ENCODE data around the gene SMIM13.
"Not testable (repeated sequence)": the region's sequence is repeated elsewhere in the genome, so short reads cannot be mapped to it uniquely, and the experiment has no call there.

SMIM13 gene

DNA sequence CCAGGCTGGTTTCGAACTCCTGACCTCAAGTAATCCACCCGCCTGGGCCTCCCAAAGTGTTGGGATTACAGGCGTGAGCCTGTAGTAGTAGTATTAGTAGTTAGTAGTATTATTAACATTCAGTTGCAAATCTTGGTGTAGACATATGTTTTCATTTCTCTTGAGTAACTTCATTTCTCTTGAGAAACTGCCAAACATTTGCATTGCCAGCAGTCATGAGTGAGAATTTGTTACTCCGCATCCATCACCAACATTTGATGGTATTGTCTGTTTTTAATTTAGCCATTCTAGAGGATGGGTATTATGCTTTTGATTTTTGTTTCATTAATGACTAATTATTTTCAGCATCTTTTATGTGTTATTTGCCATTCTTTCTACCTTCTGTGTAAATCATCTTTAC is 19.4 kb downstream of the SMIM13 start:
- no peak for DNase-seq (ENCODE audit: low read depth, low spot score)
- H3K4me3 ChIP-seq (ENCODE audit: low read depth, low read length): no peak overlapping the region
- in situ Hi-C loops (cut with HindIII; ENCODE audit: low sequenced_read_pairs): no loop called here
- TF ChIP-seq, protein P1, sequence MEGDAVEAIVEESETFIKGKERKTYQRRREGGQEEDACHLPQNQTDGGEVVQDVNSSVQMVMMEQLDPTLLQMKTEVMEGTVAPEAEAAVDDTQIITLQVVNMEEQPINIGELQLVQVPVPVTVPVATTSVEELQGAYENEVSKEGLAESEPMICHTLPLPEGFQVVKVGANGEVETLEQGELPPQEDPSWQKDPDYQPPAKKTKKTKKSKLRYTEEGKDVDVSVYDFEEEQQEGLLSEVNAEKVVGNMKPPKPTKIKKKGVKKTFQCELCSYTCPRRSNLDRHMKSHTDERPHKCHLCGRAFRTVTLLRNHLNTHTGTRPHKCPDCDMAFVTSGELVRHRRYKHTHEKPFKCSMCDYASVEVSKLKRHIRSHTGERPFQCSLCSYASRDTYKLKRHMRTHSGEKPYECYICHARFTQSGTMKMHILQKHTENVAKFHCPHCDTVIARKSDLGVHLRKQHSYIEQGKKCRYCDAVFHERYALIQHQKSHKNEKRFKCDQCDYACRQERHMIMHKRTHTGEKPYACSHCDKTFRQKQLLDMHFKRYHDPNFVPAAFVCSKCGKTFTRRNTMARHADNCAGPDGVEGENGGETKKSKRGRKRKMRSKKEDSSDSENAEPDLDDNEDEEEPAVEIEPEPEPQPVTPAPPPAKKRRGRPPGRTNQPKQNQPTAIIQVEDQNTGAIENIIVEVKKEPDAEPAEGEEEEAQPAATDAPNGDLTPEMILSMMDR (IDR thresholded peaks at IDR 0.05; ENCODE audit: low read depth, low read length): no peak

DNA sequence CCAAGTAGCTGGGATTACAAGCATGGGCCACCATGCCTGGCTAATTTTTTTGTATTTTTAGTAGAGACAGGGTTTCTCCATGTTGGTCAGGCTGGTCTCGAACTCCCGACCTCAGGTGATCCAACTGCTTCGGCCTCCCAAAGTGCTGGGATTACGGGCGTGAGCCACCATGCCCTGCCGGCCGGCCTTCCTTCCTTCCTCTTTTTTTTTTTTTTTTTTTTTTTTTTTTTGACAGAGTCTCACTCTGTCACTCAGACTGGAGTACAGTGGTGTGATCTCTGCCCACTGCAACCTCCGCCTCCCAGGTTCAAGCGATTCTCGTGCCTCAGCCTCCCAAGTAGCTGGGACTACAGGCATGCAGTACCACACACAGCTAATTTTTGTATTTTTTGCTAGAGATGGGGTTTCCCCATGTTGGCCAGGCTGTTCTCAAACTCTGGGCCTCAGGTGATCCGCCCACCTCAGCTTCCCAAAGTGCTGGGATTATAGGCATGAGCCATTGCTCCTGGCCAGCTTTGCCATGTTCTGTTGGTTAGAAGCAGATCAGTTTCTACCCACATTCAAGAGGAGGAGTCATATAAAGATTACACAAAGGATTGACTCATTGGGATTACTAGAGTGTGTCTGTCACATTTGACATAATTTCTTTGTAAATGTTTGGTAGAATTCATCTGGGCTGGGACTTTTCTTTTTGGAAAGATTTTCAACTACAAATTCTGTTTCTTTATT is 22.3 kb downstream of the SMIM13 start:
- DNase-seq (ENCODE audit: low read depth, low spot score); in situ Hi-C loops (cut with HindIII; ENCODE audit: low sequenced_read_pairs): not testable (repeated sequence)

DNA sequence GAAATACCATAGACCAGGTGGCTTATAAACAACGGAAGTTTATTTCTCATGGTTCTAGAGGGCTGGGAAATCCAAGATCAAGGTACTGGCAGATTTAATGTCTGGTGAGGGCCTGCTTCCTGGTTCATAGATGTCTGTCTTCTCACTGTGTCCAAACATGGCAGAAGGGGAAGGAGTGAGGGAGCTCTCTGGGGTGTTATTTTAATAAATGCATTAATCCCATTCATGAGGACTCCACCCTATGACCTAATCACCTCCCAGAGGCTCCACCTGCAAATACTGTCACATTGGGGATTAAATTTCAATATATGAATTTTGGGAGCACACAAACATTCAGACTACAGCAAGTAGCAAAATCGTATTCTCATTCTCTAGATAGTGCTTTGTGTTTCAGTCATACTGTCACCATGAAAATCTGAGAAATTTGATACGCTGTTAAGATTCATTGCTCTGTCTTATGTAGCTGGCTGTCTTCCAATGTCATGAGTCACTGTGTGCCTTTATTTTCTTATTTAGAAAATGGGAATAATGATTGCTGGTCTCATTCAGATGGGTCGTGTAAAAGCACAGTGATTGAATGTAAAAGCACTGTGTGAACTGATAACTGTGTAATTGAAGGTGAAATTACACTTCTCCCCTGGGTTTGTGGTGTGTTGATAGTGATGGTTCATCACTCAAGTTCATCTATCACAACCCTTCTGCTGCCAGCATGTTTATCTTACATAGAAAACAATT is 26.8 kb downstream of the SMIM13 start:
- in situ Hi-C loops (cut with HindIII; ENCODE audit: low sequenced_read_pairs): no loop called here
- H3K4me3 ChIP-seq (ENCODE audit: low read depth, low read length): no peak overlapping the region
- peak; percentile 62 for DNase-seq (ENCODE audit: low read depth, low spot score)
- TF ChIP-seq, protein P1 (IDR thresholded peaks at IDR 0.05; ENCODE audit: low read depth, low read length): no peak

More for the DNA sequence above, 22.3 kb downstream of the SMIM13 start:
- not testable (repeated sequence) for H3K4me3 ChIP-seq (ENCODE audit: low read depth, low read length)

DNA sequence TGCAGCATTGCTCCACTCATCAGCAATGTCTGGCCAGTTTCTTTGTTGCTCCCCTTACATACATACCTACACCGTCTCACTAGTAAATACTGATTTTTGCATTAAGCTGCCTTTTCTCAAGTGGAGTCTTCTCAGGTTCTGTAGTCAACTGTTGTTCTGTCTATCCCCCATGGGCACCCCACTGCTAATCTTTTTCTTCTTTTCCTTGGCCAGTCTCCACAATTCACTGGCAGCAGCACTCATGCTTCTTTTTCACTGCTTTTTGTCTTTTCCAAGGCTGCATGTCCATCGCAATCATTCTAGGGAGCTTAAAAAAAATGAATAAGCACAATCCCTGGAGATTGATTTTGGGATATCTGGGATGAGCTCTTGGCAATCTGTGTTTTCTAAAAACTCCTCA is 28.2 kb downstream of the SMIM13 start:
- peak; percentile 53 for DNase-seq (ENCODE audit: low read depth, low spot score)
- TF ChIP-seq, protein P1 (IDR thresholded peaks at IDR 0.05; ENCODE audit: low read depth, low read length): no peak
- in situ Hi-C loops (cut with HindIII; ENCODE audit: low sequenced_read_pairs): no loop called here
- H3K4me3 ChIP-seq (ENCODE audit: low read depth, low read length): no peak overlapping the region

DNA sequence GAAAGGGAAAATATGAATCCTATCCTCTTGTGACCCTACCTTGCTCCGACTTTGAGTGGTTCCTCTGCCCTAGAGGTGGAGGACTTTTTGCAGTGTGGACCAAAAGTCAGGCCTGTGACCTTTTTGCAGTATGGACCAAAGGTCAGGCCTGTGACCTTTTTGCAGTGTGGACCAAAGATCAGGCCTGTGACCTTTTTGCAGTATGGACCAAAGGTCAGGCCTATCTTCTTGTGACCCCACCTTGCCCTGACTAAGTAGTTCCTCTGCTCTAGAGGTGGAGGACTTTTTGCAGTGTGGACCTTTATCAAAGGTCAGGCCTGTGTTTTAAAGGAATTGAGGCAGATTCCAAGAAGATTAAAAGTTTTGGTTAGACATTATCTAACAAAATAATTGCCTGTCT is 28.7 kb downstream of the SMIM13 start:
- TF ChIP-seq, protein P1 (IDR thresholded peaks at IDR 0.05; ENCODE audit: low read depth, low read length): no peak
- in situ Hi-C loops (cut with HindIII; ENCODE audit: low sequenced_read_pairs): no loop called here
- H3K4me3 ChIP-seq (ENCODE audit: low read depth, low read length): no peak overlapping the region
- DNase-seq (ENCODE audit: low read depth, low spot score): no peak

DNA sequence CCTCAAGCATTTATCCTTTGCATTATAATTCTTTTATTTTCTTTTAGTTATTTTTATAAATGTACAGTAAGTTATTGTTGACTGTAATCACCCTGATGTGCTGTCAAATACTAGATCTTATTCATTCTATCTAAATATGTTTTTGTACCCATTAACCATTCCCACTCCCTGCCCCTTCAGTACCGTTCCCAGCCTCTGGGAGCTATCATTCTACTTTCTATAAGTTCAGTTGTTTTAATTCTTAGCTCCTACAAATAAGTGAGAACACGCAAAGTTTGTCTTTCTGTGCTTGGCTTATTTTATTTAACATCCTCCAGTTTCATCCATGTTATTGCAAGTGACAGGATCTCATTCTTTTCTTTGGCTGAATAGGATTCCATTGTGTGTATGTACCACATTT is 30.3 kb downstream of the SMIM13 start:
- in situ Hi-C loops (cut with HindIII; ENCODE audit: low sequenced_read_pairs): no loop called here
- no peak overlapping the region for H3K4me3 ChIP-seq (ENCODE audit: low read depth, low read length)
- DNase-seq (ENCODE audit: low read depth, low spot score): no peak
- TF ChIP-seq, protein P1 (IDR thresholded peaks at IDR 0.05; ENCODE audit: low read depth, low read length): peak; percentile 16

DNA sequence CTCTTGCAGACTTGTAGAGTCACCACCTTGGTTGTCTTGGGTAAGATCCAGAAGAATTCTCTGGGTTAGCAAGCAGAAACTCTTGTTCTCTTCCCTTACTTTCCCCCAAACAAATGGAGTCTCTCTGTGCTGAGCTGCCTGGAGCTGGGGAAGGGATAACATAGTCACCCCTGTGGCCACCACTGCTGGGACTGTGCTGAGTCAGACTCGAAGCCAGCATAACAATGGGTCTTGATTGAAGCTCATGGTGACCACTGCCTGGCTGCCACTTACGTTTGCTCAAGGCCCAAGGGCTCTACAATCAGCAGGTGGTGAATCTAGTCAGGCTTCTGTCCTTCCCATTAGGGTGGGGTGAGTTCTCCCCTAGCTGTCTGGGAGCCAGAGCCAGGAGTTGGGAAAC is 33.2 kb downstream of the SMIM13 start:
- H3K4me3 ChIP-seq (ENCODE audit: low read depth, low read length): no peak overlapping the region
- DNase-seq (ENCODE audit: low read depth, low spot score): peak; percentile 71
- TF ChIP-seq, protein P1 (IDR thresholded peaks at IDR 0.05; ENCODE audit: low read depth, low read length): no peak
- in situ Hi-C loops (cut with HindIII; ENCODE audit: low sequenced_read_pairs): no loop called here

All from astrocyte of the spinal cord (primary cell).